Measurements from ENCODE around the gene AZIN2.
"Not testable (repeated sequence)": the region's sequence is repeated elsewhere in the genome, so short reads cannot be mapped to it uniquely, and the experiment has no call there.

Gene AZIN2

DNA sequence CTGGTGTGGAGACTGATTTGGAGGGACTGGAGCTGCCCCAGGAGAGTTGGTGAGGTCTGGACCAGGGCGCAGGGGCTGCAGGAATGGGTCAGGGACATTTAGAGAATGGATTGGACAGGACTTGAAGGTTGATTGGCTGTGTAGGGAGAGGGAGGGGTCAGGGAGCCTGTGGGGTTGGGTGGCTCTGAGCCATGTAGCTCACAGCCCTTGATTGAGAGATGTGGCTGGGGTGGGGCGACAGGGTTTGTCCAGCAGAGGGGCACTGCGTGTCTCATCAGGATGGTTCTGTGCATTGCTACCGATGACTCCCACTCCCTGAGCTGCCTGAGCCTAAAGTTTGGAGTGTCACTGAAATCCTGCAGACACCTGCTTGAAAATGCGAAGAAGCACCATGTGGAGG, 12.1 kb downstream of the AZIN2 start:
- no peak overlapping the region for H3K4me3 ChIP-seq (ENCODE audit: low read depth, low read length)

DNA sequence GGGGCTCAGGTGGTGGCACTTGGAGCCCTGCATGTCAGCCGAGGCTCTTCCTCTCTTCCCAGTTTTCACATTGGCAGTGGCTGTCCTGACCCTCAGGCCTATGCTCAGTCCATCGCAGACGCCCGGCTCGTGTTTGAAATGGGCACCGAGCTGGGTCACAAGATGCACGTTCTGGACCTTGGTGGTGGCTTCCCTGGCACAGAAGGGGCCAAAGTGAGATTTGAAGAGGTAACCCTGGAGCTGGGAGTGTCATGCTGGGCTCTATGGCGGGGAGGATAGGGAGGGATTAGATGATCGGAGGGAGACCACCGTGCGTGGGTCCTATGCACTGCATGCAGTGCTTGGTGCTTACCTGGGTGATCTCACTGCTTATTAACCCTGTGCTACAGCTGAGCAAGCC, 13.5 kb downstream of the AZIN2 start:
- no peak overlapping the region for H3K4me3 ChIP-seq (ENCODE audit: low read depth, low read length)

DNA sequence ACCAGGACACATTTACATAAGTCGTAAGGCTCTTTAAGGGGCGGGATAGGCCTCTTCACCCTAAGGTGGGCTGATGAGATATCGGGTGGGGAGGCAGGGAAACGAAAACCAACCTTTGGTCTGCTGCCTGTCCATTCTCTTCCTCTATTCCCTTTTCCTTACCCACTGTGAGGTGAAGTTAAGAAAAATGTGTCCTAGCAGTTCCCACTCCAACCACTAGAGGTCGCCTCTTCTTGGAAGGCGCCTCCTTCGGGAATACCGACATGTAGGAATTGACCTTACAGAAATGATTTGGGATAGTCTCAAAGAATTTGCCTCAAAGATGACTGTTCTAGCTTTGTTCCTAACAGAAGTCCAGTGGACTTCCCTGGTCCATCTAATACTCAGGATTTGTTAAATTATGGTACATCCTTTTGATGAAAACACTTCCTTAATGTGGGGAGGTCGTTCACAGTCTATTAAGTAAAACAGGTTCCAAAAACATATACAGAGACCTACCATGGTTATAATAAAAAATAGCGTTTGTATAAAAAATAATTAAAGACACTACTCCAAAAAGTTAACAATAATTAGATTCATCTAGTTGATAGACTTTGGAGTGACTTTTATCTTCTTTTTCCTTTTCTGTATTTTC, 14.1 kb downstream of the AZIN2 start:
- H3K4me3 ChIP-seq (ENCODE audit: low read depth, low read length): no peak overlapping the region

DNA sequence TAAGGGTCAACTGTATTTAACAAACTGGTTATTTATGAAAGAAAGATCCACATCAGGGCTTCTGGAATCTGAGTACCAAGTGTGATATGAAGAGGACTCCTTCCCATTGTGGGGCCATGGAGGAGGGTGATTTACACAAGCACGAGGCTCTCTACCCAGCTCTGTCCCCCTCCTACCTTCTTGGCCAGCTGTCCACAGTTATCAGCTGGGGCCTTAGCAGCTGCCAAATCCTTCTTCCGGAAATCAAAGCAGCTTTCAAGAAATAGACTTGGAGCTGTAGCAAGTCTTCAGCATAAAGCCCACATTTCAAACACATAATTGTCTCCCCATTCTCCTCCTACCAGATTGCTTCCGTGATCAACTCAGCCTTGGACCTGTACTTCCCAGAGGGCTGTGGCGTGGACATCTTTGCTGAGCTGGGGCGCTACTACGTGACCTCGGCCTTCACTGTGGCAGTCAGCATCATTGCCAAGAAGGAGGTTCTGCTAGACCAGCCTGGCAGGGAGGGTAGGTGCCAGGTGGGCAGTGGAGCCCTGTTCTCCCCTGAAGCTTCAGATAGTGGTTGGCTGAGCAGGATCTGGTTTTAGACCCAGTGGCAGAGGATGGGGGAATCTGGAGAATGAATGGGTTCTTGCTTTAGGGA, 15.5 kb downstream of the AZIN2 start:
- H3K4me3 ChIP-seq (ENCODE audit: low read depth, low read length): no peak overlapping the region

DNA sequence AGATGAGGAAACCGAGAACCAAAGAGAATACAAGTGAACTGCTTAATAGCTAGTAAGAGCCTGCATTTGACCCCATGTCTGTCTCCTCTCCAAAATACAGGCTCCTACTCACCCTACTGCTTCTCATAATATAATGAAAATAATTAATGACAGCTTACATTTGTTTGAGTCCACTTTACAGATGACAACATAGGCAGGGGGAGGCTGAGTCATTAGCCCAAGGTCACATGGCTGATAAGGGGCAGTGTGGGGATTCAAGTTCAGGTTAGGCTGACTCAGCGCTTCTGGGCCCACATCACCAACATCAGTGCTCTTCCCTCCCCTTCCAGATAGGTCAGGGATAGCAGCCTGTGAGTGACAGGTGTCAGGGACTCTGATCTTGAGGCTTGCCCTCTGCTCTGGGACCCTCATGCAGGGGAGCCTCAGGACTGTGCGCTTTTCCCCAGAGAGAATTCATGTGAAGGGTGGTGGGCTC, 16.2 kb downstream of the AZIN2 start:
- H3K4me3 ChIP-seq (ENCODE audit: low read depth, low read length): no peak overlapping the region

DNA sequence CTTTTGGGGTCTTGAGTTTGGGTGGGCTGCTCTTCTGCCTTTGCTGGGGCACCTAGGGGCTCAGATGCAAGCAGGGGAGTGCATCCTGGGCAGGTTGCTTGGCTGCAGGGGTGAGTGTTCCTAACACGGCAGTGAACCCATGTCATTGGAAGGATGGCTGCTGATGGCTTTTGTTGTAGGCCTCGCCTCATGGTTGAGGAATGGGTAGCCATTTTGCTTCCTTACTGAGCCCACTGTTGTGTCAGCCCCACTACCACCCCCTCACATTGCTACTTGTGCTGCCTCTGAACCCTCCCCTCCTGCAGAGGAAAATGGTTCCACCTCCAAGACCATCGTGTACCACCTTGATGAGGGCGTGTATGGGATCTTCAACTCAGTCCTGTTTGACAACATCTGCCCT, 16.8 kb downstream of the AZIN2 start:
- no peak overlapping the region for H3K4me3 ChIP-seq (ENCODE audit: low read depth, low read length)

DNA sequence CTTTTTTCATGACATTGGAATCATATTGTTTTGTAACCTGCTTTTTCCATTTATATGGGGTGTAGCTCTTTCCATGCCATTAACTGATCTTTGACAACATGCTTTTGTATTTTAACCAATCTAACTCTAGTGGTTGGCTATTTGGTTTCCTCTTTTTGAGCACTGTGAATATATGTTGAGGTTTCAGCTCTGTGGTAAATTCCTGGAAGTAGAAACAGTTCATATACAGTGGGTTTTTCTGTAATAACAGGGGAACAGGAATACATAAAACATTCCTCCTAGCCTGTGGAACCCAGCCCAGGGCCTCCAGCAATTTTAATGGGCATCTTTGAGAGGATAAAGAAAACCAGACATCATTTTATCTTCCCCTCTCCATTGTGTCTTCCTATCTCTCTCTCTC, 17.4 kb downstream of the AZIN2 start:
- H3K4me3 ChIP-seq (ENCODE audit: low read depth, low read length): no peak overlapping the region

DNA sequence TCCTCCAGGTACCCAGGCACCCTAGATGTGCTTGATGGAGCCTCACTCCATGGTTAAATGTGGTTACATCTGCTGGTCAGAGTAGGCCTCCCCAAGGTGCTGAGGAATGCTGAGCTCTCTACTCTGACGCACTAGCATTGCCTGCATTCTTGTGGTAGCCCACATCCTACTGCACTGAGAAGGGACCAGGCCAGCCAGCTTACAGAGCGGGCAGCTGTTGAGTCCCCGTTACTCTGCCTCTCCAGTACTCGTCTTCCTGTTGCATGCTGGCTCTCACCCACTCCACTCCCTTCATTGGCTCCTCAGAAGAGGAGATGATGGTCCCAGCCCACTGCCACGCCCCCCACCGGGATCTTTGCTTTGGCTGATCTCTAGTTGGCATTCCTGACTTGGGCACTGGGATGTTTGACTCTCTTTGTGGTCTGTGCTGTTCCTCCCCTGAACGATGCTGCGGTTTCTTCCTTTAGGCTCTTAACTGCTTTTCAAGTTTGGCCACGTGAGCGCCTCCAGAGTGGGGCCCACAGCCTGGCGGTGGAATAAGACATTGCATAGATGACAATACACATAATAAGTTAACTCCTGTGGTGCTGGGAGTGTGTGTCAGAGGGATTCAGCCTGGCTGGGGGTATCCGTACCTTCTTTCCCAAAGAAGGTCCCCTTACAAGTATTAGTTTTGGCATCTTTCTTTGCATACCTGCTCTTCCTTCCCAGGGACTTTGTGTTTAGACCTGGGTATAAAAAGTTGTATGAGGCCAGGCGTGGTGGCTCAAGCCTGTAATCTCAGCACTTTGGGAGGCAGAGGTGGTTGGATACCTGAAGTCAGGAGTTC, 18.6 kb downstream of the AZIN2 start:
- H3K4me3 ChIP-seq (ENCODE audit: low read depth, low read length): no peak overlapping the region

DNA sequence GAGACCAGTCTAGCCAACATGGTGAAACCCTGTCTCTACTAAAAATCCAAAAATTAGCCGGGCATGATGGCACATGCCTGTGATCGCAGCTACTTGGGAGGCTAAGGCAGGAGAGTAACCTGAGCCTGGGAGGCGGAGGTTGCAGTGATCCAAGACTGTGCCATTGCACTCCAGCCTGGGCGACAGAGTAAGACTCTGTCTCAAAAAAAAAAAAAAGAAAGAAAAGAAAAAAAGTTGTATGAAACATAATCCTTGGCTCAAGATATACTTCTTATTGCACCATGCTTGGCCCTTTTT, 19.1 kb downstream of the AZIN2 start:
- H3K4me3 ChIP-seq (ENCODE audit: low read depth, low read length): not testable (repeated sequence)

DNA sequence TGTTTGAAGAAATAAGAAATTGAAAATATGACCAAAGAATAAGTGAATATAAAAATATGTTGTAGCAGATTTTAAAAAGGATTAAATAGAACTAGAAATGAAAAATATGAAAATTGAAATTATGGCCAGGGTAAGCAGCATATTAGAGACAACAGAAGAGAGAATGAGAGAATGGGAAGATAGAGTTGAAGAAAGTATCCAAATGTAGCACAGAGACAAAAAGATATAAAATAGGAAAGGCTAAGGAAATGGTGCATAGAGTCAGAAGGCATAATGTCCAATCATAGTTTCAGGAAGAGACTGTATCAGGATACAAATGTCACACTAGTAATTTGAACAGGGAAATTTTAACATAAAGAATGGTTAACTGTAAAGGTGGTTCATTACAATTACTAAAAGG, 29.5 kb downstream of the AZIN2 start:
- no peak overlapping the region for H3K4me3 ChIP-seq (ENCODE audit: low read depth, low read length)

DNA sequence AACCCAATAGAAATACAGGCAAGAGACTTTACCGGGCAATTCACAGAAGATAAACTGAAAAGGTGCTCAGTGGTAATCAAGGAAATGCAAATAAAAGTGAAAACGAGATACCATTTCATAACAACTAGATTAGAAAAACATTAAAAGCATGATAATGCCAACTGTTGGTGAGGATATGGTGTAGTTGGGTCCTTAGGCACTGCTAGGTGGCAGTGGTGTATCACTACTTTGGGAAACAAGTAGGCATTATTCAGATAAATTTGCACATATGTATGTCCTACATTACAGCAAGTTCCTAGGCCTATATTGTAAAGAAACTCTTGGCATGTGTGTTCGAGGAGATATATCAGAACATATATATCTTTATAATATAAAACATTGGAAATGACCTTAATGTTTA, 31.0 kb downstream of the AZIN2 start:
- no peak overlapping the region for H3K4me3 ChIP-seq (ENCODE audit: low read depth, low read length)

DNA sequence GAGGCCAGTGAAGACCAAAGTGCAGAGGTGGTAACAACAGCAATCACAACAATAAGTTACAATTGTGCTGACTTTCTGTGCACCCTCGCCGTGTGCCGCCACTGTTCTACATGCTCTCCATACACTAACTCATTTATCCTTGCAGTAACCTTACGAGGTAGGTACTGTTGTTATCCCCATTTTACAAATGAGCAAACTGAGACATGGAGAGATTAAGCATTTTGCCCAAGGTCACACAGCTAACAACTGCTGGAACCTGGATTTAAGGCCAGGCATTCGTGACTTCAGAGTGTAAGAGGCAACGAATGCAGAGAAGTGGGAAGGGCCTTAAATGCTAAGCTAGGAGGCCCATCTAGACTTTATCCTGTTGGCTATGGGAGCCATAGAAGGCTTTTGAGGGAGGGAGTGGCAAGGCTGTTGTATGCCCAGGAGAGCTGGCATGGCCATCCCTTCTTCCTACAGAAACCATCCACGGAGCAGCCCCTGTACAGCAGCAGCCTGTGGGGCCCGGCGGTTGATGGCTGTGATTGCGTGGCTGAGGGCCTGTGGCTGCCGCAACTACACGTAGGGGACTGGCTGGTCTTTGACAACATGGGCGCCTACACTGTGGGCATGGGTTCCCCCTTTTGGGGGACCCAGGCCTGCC, 36.6 kb downstream of the AZIN2 start:
- no peak overlapping the region for H3K4me3 ChIP-seq (ENCODE audit: low read depth, low read length)

DNA sequence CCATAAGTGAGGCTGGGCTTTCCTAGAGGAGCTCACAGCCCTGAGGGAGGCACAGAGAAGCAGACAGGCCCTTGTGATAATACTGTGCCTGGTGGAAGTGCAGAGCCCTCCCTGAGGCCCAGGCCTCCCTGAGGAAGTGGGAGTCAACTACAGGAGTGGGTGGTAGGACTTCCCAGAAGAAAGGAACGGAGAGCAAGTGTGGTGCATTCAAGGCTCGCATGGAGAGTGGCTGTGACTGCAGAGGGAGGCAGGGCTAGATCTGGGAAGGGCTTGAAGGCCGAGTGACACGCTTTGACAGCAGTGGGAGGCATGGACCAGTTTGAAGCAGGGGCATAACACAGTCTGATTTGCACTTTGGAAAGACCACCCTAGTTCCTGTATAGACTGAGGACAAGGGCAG, 37.3 kb downstream of the AZIN2 start:
- no peak overlapping the region for H3K4me3 ChIP-seq (ENCODE audit: low read depth, low read length)

DNA sequence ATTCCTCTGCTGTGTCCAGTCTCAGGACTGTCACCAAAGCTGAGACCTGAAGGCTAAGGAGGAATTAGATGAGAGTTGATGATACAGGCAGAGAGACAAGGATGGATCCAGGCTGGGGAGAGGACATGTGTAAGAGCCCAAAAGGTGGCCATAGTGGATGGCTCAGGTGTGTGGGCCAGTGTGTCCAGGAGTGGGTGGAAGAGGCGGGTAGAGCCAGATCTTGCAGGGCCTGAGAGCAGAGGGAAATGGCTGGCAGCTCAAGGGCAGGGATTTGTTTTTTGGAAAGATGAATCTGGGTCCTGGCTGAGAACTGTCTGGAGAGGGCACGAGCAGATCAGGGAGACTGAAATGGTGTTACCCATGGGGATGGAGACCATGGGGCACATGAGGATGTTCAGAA, 38.1 kb downstream of the AZIN2 start:
- no peak overlapping the region for H3K4me3 ChIP-seq (ENCODE audit: low read depth, low read length)

DNA sequence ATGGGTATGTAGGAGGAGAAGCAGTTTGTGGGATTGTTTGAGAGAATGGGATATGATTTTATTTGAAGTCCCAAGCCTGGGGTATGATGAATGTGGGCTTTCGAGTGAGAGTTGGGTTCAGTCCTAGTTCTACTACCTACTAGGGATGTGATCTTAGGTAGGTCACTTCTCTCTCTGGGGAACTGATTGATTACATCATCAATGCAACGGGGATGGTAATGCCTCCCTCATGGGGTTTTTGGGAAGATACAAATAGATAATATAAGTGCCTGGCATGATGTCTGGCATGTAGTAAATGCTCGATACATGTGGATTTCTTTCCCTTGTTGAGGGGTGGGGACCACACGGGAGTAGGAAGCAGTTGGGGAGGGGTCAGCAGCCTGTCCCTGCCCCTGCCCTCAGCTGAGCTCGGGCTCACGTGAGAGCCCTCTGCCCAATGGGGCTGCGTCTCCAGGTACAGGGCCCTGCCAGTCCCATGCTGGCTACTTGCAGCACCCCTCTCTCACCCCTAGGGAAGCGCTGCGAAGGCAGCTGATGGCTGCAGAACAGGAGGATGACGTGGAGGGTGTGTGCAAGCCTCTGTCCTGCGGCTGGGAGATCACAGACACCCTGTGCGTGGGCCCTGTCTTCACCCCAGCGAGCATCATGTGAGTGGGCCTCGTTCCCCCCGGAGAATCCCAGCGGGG, 38.7 kb downstream of the AZIN2 start:
- no peak overlapping the region for H3K4me3 ChIP-seq (ENCODE audit: low read depth, low read length)

DNA sequence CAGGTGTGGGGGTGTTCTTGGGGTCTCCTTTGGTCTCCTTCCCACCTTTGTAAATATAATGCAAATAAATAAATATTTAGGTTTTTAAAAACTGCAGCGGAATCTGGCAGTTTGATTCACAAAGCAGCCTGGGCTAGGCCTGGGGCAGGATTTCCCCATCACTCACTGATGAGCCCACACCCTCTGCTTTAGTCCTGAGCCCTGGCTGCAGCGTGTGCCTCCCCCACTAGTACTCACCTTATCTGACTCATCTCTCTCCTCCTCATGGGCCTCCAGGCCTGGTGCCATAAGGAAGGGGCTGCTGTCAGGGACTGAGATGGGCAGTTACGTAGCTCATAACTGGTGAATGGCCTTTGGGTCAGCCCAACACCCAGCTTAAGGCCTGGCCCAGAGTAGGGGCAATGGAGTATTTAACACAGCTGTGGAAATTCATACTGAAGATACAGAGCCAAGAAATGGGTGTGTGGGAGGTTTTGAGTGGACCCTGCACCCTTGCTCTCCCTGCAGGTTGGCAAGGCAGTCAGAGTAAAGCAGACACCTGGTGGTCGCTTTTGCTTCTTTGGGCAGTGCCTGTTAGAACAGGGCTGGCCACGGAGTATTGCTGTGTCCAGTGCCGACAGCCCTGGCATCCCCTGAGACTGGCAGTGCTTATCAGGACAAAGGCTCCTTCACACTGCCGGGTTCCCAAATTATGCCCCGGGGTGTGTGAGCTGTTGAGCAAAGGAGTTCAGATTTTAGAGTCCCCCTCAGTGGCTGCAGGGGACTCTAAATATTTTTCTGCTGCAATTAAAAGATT, 39.7 kb downstream of the AZIN2 start:
- H3K4me3 ChIP-seq (ENCODE audit: low read depth, low read length): no peak overlapping the region

DNA sequence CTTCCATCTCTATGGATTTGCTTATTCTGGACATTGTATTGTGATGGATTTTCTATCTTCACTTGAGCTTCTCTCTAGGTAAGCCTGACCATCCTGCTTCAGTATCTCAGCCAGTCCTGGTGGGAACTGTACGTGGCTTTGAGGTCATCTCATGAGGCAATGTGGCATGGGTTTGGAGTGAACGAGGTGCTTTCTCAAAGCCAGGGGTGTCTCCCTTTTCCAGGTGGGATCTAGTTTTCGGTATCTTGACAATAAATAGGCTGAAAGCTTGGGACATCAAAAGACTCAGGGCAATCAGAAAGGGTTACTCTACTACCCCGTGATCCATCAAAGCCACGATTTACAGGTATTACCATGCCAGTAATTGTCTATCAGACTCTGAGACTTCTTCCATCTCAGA, 40.8 kb downstream of the AZIN2 start:
- H3K4me3 ChIP-seq (ENCODE audit: low read depth, low read length): no peak overlapping the region

DNA sequence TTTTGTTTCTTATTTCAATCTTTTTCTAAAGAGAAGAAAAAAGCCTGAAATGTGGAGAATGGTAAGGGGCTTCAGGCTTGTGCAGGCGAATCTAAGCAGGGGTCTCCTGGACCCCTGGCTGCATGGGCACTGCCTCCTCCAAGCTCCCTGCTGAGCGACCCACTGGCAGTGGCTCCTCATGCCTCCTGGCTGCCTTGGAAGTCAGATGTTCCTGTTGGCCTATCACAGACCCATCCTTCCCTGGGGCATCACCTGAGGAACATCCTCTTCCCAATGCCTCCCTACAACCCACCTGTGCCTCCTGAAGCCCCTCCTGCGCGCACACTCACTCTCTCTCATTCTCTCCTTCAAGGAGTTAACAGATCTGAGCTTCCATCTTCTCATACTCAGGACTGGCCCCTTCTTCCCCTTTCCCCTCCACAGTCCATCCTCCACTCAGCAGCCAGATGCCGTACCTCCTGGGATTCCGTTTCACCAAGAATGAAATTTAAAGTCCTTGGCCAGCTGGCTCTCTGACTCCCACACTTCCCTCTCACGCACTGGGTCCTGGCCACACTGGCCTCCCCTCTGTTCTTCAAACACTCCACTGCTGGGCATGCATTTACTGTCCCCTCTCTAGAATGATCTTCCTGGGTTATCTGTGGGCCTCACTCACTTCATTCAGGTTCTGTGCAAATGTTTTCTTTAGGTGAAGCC, 41.7 kb downstream of the AZIN2 start:
- H3K4me3 ChIP-seq (ENCODE audit: low read depth, low read length): no peak overlapping the region

DNA sequence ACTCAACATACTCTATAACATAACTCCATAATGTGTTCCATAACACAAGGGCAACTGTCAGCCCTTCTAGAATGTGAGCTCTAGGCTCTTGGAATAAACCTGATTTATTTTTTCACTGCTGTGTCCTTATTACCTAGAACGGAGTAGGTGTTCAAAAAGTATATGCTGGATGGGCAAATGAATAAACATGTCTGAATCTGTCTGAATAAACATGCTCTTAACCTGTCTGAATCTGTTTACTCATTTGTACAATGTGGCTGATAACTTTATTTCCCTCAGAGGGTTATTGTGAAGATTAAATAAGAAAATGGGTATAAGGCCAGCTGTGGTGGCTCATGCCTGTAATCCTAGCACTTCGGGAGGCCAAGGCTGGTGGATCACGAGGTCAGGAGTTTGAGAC, 42.3 kb downstream of the AZIN2 start:
- H3K4me3 ChIP-seq (ENCODE audit: low read depth, low read length): no peak overlapping the region

DNA sequence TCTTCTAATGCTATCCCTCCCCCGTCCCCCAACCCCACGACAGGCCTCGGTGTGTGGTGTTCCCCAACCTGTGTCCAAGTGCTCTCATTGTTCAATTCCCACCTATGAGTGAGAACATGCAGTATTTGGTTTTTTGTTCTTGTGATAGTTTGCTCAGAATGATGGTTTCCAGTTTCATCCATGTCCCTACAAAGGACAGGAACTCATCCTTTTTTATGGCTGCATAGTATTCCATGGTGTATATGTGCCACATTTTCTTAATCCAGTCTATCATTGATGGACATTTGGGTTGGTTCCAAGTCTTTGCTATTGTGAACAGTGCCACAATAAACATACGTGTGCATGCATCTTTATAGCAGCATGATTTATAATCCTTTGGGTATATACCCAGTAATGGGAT, 43.7 kb downstream of the AZIN2 start:
- H3K4me3 ChIP-seq (ENCODE audit: low read depth, low read length): not testable (repeated sequence)
